NCI-H1417 (cell line): Measurements from ENCODE around the gene ELL.

Source experiments
- DNase-seq, 3 experiments: peaks; one replicate each; lab custom pipeline; 2025; lab: John Stamatoyannopoulos, UW

The ELL gene

GRCh38 chr19:18397242-18398202, 124.3 kb downstream of the ELL start, which contains the start of gene LRRC25:
TSS of gene LRRC25 (minus strand) at chr19:18397622. CDS start at chr19:18396963, 659 bp downstream.
- DNase-seq = no peak

- no peak for DNase-seq
Measured at GRCh38 chr19:18396471-18397241, 125.2 kb downstream of the ELL start.

- DNase-seq = no peak
Measured at GRCh38 chr19:18393836-18394235, 128.0 kb downstream of the ELL start.

DNA sequence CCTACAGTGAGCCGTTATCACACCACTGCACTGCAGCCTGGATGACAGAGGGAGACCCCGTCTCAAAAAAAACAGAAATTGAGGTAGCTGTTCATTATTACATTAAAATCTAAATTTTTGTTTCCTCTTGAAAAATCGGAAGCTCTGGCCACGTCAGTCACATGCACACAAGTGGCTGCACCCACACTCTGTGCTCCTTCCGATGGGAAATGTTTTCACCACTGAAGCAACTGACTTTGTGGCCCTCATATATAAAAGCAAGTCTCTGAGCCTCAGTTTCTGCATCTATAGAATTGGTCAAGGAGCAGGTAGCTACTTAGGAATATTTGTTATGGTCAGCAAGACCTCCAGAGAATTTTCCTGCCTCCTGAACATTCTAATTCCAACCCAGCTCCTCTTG, 128.9 kb downstream of the ELL start:
- DNase-seq = no peak
